Measurements from ENCODE around the gene CST7.

Gene CST7

GRCh38 chr20:24950836-24951525 is 1.9 kb downstream of the CST7 start:
- Histone ChIP-seq H3K36me3 (ENCODE audit: insufficient read depth, low read length) (no peaks in the 10 kb centered on the region), H3K79me2 (ENCODE audit: control insufficient read depth, insufficient read depth, low read length, unreplicated experiment) (no peaks in the 10 kb centered on the region), H3K4me3 (ENCODE audit: low read depth, low read length) (no peak overlapping the region), H2AFZ (ENCODE audit: low read length, unreplicated experiment) (no peak overlapping the region), H3K4me1 (ENCODE audit: control insufficient read depth, insufficient read depth, low read length, unreplicated experiment) (no peaks in the 10 kb centered on the region), H3K27ac (ENCODE audit: low read depth, low read length) (no peak overlapping the region), H3K27me3 (ENCODE audit: insufficient read depth, low read length) (0 out of 2 replicates have a peak, but pooled peaks cover 6% of the 10 kb centered on the region)

- Histone ChIP-seq H3K4me3 (ENCODE audit: low read depth, low read length) (no peak overlapping the region), H3K36me3 (ENCODE audit: insufficient read depth, low read length) (no peaks in the 10 kb centered on the region), H3K27me3 (ENCODE audit: insufficient read depth, low read length) (0 out of 2 replicates have a peak, but pooled peaks cover 6% of the 10 kb centered on the region), H3K27ac (ENCODE audit: low read depth, low read length) (no peak overlapping the region), H3K79me2 (ENCODE audit: control insufficient read depth, insufficient read depth, low read length, unreplicated experiment) (no peaks in the 10 kb centered on the region), H2AFZ (ENCODE audit: low read length, unreplicated experiment) (no peak overlapping the region), H3K4me1 (ENCODE audit: control insufficient read depth, insufficient read depth, low read length, unreplicated experiment) (no peaks in the 10 kb centered on the region)
These were observed 2.5 kb downstream of the CST7 start for GRCh38 chr20:24951536-24952083.

DNA sequence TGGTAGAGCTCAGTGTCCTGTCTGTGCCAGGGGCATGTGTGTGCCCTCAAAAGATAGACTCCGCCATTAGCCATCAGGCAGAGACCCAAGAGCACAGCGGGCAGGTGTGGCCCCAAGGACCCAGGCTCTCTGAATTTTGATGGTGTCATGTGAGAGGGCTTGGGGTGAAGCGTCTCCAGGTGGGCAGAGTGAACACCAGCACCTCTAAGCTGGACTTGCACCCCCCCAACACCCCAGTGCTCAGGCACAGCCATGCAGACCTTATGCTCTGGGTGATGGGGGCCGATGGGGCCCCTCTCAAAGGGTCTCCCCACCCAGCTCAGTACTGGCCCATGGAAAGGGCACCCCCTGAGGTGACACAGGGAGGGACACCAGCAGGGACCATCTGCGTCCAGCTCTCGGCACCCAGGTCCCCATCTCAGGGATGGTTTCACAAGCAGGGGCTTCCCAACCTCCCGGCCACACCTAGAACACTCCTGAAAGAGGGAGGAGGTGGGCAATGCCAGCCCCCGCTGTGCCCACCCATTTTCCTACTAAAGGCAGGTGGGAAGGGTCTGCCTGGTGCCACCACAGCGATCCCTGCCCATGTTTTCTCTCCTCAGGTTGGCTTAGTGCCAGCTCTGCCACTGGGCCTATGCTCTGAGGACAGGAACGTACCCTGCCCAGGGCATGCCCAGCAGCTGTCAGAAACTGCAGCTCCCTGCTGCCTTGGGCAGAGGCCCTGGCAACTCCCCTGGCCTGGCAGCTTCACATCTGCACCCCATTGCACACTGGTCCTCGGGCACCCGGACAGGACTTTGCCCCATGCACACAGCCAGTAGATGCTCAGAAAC is 3.5 kb downstream of the CST7 start:
- Histone ChIP-seq H3K79me2 (ENCODE audit: control insufficient read depth, insufficient read depth, low read length, unreplicated experiment) (no peaks in the 10 kb centered on the region), H2AFZ (ENCODE audit: low read length, unreplicated experiment) (no peak overlapping the region), H3K36me3 (ENCODE audit: insufficient read depth, low read length) (no peaks in the 10 kb centered on the region), H3K4me3 (ENCODE audit: low read depth, low read length) (no peak overlapping the region), H3K27ac (ENCODE audit: low read depth, low read length) (no peak overlapping the region), H3K4me1 (ENCODE audit: control insufficient read depth, insufficient read depth, low read length, unreplicated experiment) (no peaks in the 10 kb centered on the region), H3K27me3 (ENCODE audit: insufficient read depth, low read length) (0 out of 2 replicates have a peak, but pooled peaks cover 6% of the 10 kb centered on the region)

DNA sequence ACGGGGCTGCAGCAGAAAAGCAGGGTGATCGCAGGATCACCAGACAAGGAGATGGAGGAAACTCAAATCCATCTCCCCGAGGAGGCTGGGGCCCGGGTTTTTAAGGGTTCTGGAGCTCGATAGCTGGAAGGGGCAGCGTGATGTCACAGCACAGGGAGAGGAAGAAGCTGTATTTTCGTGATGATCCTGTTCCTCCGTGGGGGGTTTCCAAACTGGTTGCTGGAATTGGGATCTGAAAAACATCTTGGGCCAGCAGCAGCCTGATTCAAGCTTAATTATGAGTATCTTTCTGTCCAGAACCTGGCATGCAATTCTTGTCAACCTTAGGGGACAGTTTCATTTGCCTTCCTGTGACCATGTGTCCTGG is 4.1 kb downstream of the CST7 start:
- Histone ChIP-seq H3K4me1 (ENCODE audit: control insufficient read depth, insufficient read depth, low read length, unreplicated experiment) (no peaks in the 10 kb centered on the region), H3K27ac (ENCODE audit: low read depth, low read length) (no peak overlapping the region), H3K4me3 (ENCODE audit: low read depth, low read length) (no peak overlapping the region), H3K27me3 (ENCODE audit: insufficient read depth, low read length) (0 out of 2 replicates have a peak, but pooled peaks cover 6% of the 10 kb centered on the region), H3K79me2 (ENCODE audit: control insufficient read depth, insufficient read depth, low read length, unreplicated experiment) (no peaks in the 10 kb centered on the region), H2AFZ (ENCODE audit: low read length, unreplicated experiment) (no peak overlapping the region), H3K36me3 (ENCODE audit: insufficient read depth, low read length) (no peaks in the 10 kb centered on the region)

GRCh38 chr20:24953621-24954133 is 4.6 kb downstream of the CST7 start:
- Histone ChIP-seq H3K27ac (ENCODE audit: low read depth, low read length) (no peak overlapping the region), H3K36me3 (ENCODE audit: insufficient read depth, low read length) (no peaks in the 10 kb centered on the region), H2AFZ (ENCODE audit: low read length, unreplicated experiment) (no peak overlapping the region), H3K4me3 (ENCODE audit: low read depth, low read length) (no peak overlapping the region), H3K27me3 (ENCODE audit: insufficient read depth, low read length) (0 out of 2 replicates have a peak, but pooled peaks cover 6% of the 10 kb centered on the region), H3K79me2 (ENCODE audit: control insufficient read depth, insufficient read depth, low read length, unreplicated experiment) (no peaks in the 10 kb centered on the region), H3K4me1 (ENCODE audit: control insufficient read depth, insufficient read depth, low read length, unreplicated experiment) (no peaks in the 10 kb centered on the region)

DNA sequence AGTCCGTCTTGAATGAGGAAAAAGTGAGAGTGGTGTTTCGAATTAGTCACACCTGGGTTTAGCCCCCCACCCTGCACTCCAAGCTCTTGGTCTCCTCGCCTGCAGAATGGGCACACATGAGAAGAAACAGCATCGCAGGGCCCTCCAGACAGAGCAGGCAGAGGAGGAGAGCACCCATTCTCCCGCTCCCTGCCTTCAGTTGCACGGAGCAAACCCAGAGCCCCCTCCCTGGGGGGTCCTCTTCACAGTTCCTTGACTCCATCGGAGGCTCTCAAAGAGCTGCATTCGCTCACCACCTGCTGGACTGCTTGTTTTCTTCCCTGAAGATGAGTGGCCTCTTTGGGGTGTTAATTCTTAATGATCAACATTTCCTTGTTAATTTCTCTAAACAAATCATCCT is 5.1 kb downstream of the CST7 start:
- Histone ChIP-seq H3K4me3 (ENCODE audit: low read depth, low read length) (no peak overlapping the region), H3K36me3 (ENCODE audit: insufficient read depth, low read length) (no peaks in the 10 kb centered on the region), H3K4me1 (ENCODE audit: control insufficient read depth, insufficient read depth, low read length, unreplicated experiment) (no peaks in the 10 kb centered on the region), H3K27me3 (ENCODE audit: insufficient read depth, low read length) (0 out of 2 replicates have a peak, but pooled peaks cover 6% of the 10 kb centered on the region), H3K27ac (ENCODE audit: low read depth, low read length) (no peak overlapping the region), H2AFZ (ENCODE audit: low read length, unreplicated experiment) (no peak overlapping the region), H3K79me2 (ENCODE audit: control insufficient read depth, insufficient read depth, low read length, unreplicated experiment) (no peaks in the 10 kb centered on the region)

DNA sequence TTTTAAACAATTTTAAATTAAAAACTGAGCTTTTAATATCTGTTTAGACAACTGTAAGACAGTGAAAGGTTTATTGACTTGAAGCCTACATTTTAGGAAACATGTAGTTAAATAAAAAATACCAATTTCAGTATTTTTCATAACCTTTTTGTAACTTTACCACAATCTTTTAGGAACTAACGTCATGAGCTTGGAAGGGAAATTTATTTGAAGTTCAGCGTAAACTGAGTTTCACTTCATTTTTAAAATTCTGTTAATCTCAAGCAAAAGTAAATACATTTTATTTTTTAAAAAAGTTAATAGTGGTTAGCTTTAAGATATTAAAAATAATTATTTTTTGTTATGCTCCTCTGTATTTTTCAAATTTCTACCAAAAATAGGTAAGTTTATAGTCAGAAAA is 5.5 kb downstream of the CST7 start:
- H3K4me3 ChIP-seq (ENCODE audit: low read depth, low read length): no peak overlapping the region
- no peaks in the 10 kb centered on the region for H3K36me3 ChIP-seq (ENCODE audit: insufficient read depth, low read length)
- H3K27me3 ChIP-seq (ENCODE audit: insufficient read depth, low read length): 0 out of 2 replicates have a peak, but pooled peaks cover 6% of the 10 kb centered on the region
- H3K27ac ChIP-seq (ENCODE audit: low read depth, low read length): no peak overlapping the region
- H3K4me1 ChIP-seq (ENCODE audit: control insufficient read depth, insufficient read depth, low read length, unreplicated experiment): no peaks in the 10 kb centered on the region
- H2AFZ ChIP-seq (ENCODE audit: low read length, unreplicated experiment): no peak overlapping the region
- H3K79me2 ChIP-seq (ENCODE audit: control insufficient read depth, insufficient read depth, low read length, unreplicated experiment): no peaks in the 10 kb centered on the region

- Histone ChIP-seq H3K79me2 (ENCODE audit: control insufficient read depth, insufficient read depth, low read length, unreplicated experiment) (no peaks in the 10 kb centered on the region), H3K36me3 (ENCODE audit: insufficient read depth, low read length) (no peaks in the 10 kb centered on the region), H3K27ac (ENCODE audit: low read depth, low read length) (no peak overlapping the region), H3K27me3 (ENCODE audit: insufficient read depth, low read length) (0 out of 2 replicates have a peak, but pooled peaks cover 1% of the 10 kb centered on the region), H3K4me3 (ENCODE audit: low read depth, low read length) (no peak overlapping the region), H2AFZ (ENCODE audit: low read length, unreplicated experiment) (no peak overlapping the region), H3K4me1 (ENCODE audit: control insufficient read depth, insufficient read depth, low read length, unreplicated experiment) (no peaks in the 10 kb centered on the region)
These were observed 6.0 kb downstream of the CST7 start for GRCh38 chr20:24955045-24955444.

- H3K4me1 ChIP-seq (ENCODE audit: control insufficient read depth, insufficient read depth, low read length, unreplicated experiment): no peaks in the 10 kb centered on the region
- no peak overlapping the region for H2AFZ ChIP-seq (ENCODE audit: low read length, unreplicated experiment)
- no peaks in the 10 kb centered on the region for H3K79me2 ChIP-seq (ENCODE audit: control insufficient read depth, insufficient read depth, low read length, unreplicated experiment)
- no peaks in the 10 kb centered on the region for H3K36me3 ChIP-seq (ENCODE audit: insufficient read depth, low read length)
- no peak overlapping the region for H3K27ac ChIP-seq (ENCODE audit: low read depth, low read length)
- no peak overlapping the region for H3K4me3 ChIP-seq (ENCODE audit: low read depth, low read length)
- no peaks in the 10 kb centered on the region for H3K27me3 ChIP-seq (ENCODE audit: insufficient read depth, low read length)
These were observed 7.2 kb downstream of the CST7 start for GRCh38 chr20:24956001-24956841.

All from ACC112 (cell line).